Aorta (tissue), 5 donors: Measurements from ENCODE around the gene AREL1. TPM values are rescaled to one million over a fixed set of nuclear protein-coding genes. Genes with fewer than 3 reads are reported as not detected.

Experiments
- ATAC-seq: fragments of 200-7000 bp; cut with Tn5 transposase; one replicate; pipeline ENCODE4 v1.9.1; 2022; ENCODE audit warnings: moderate library complexity; ENCODE audit not compliant: low FRiP score
- DNase-seq, 2 donors: peaks; one replicate each; pipeline ENCODE4 v3.0.0-alpha.2; 2020
- H3K27ac ChIP-seq, 2 donors: one replicate each; pipeline ENCODE4 v1.5.1; 2013; ENCODE audit warnings: low read length in 2 of 2, mild to moderate bottlenecking in 2 of 2, moderate library complexity in 2 of 2, control low read depth in 1 of 2, inconsistent platforms in 1 of 2, low read depth in 1 of 2
- H3K27me3 ChIP-seq, 2 donors: one replicate each; pipeline ENCODE4 v1.6.1; 2013; ENCODE audit warnings: control low read depth in 1 of 2, low read length in 1 of 2, mild to moderate bottlenecking in 1 of 2, moderate library complexity in 1 of 2; ENCODE audit not compliant: insufficient read depth in 2 of 2, control insufficient read depth in 1 of 2
- H3K36me3 ChIP-seq, 2 donors: one replicate each; pipeline ENCODE4 v1.6.1; 2013; ENCODE audit warnings: control low read depth in 1 of 2, low read length in 1 of 2, mild to moderate bottlenecking in 1 of 2; ENCODE audit not compliant: insufficient read depth in 2 of 2, control insufficient read depth in 1 of 2
- H3K4me1 ChIP-seq, 2 donors: one replicate each; pipeline ENCODE4 v1.6.1; 2013; ENCODE audit warnings: low read length in 2 of 2, control low read depth in 1 of 2, mild to moderate bottlenecking in 1 of 2, moderate library complexity in 1 of 2; ENCODE audit not compliant: insufficient read depth in 2 of 2, control insufficient read depth in 1 of 2
- H3K4me3 ChIP-seq, 2 donors: one replicate each; pipeline ENCODE4 v1.5.1; 2013; ENCODE audit warnings: low read length in 2 of 2, control low read depth in 1 of 2, mild to moderate bottlenecking in 1 of 2
- H3K9me3 ChIP-seq: one replicate; pipeline ENCODE4 v1.6.1; 2013; ENCODE audit warnings: mild to moderate bottlenecking, low read length; ENCODE audit not compliant: control insufficient read depth
- WGBS, 2 donors: extraction: QIAGEN DNeasy Blood & Tissue Kit; methylation state at CpG; one replicate each; pipeline ENCODE4 v1.1.7; 2013; 5-methylcytosine and 5-hydroxymethylcytosine counted together
- intact Hi-C, 2 donors: fragments of 100-400 bp; cut with DNase I; formaldehyde crosslinking; loops; one replicate each; pipeline versions ENCODE4 v1.14.2 to v1.15.0; 2022
- polyA plus RNA-seq, 2 donors: library from polyadenylated mRNA; stranded (reverse); fragments of 200-250 nt; gene quantifications; one replicate each; pipeline ENCODE4 v1.2.3, GENCODE V29; 2013
- total RNA-seq, 2 donors: library from RNA; stranded (reverse); fragmentation: NEBNext Ultra II Directional; extraction: Animal tissue kit (Norgen Biotek cat#: 25700); gene quantifications; one replicate each; pipeline ENCODE4 v1.2.1, GENCODE V29; 2021
- donor health status: healthy with polysubstance abuse.
- donor health status: Bipolar disorder and iron deficiency.
- donor health status: DM: no; HTN: no; CAD: no.
- donor health status: DM: no; HTN: no; CAD: no.
- donor health status: DM: yes; HTN: yes; CAD: no.

The AREL1 gene
- total and polyA plus RNA-seq, 4 donors = 3.9 to 35.7 (median 21.9) TPM

GRCh38 chr14:74618078-74618952 lies 94.6 kb downstream of the AREL1 start:
- no peaks in the 10 kb centered on the region for H3K9me3 ChIP-seq
- H3K4me3 ChIP-seq = no peak overlapping the region
- intact Hi-C loops = loop anchor here in 1 of 2 donors (5.0 kb wide), 1 partner anchor 34 kb away; no protein-coding TSS in a partner anchor
- H3K27me3 ChIP-seq = no peaks in the 10 kb centered on the region
- peak in 1 of 2 donors; percentile 66 for DNase-seq
- no peaks in the 10 kb centered on the region for H3K36me3 ChIP-seq
- WGBS, 2 donors = 78 to 82% methylated on average over 10 of the region's 10 CpGs
- H3K27ac ChIP-seq = peak overlapping the region; percentile 68 to 99
- peaks cover 10 to 17% of the 10 kb centered on the region in 2 donors for H3K4me1 ChIP-seq
- no peak for ATAC-seq

GRCh38 chr14:74616996-74617700 lies 95.7 kb downstream of the AREL1 start:
- intact Hi-C loops = loop anchor here in 1 of 2 donors (5.0 kb wide), 1 partner anchor 35 kb away; no protein-coding TSS in a partner anchor
- Histone ChIP-seq H3K4me3 (no peak overlapping the region), H3K9me3 (no peaks in the 10 kb centered on the region), H3K36me3 (no peaks in the 10 kb centered on the region), H3K4me1 (peaks cover 10 to 17% of the 10 kb centered on the region in 2 donors), H3K27ac (peak overlapping the region; percentile 74 to 99), H3K27me3 (no peaks in the 10 kb centered on the region)
- WGBS, 2 donors = 23 to 26% methylated on average over 13 of the region's 13 CpGs
- no peak for DNase-seq
- no peak for ATAC-seq

- H3K36me3 ChIP-seq = no peaks in the 10 kb centered on the region
- H3K9me3 ChIP-seq = no peaks in the 10 kb centered on the region
- ATAC-seq = no peak
- H3K27me3 ChIP-seq = no peaks in the 10 kb centered on the region
- DNase-seq = peak; percentile 73 to 87
- intact Hi-C loops = loop anchor here in 1 of 2 donors (5.0 kb wide), 1 partner anchor 36 kb away; no protein-coding TSS in a partner anchor
- H3K4me1 ChIP-seq = peaks cover 10 to 17% of the 10 kb centered on the region in 2 donors
- H3K4me3 ChIP-seq = no peak overlapping the region
- H3K27ac ChIP-seq = peak overlapping the region; percentile 74 to 99
- WGBS, 2 donors = 14 to 21% methylated on average over 4 of the region's 4 CpGs
Measured at GRCh38 chr14:74616507-74616906, 96.4 kb downstream of the AREL1 start.

GRCh38 chr14:74615735-74616134 lies 97.1 kb downstream of the AREL1 start:
- intact Hi-C loops = loop anchor here in 1 of 2 donors (5.0 kb wide), 1 partner anchor 37 kb away; no protein-coding TSS in a partner anchor
- ATAC-seq (no peak), DNase-seq (peak in 1 of 2 donors; percentile 58)
- Histone ChIP-seq H3K27ac (peak overlapping the region; percentile 81 to 99), H3K4me3 (no peak overlapping the region), H3K4me1 (peaks cover 10 to 17% of the 10 kb centered on the region in 2 donors), H3K9me3 (no peaks in the 10 kb centered on the region), H3K27me3 (no peaks in the 10 kb centered on the region), H3K36me3 (no peaks in the 10 kb centered on the region)
- WGBS, 2 donors = 8 to 12% methylated on average over 14 of the region's 14 CpGs

GRCh38 chr14:74614508-74615495 lies 98.1 kb downstream of the AREL1 start:
- intact Hi-C loops = loop anchor here (5.0 kb wide), 4 partner anchors 37 to 147 kb away; partner anchors contain the start of genes AREL1 (in 1 of the 2), FCF1 (in 1 of the 2) and YLPM1 (in 1 of the 2)
- no peak for DNase-seq
- Histone ChIP-seq H3K4me3 (no peak overlapping the region), H3K4me1 (peaks cover 10 to 17% of the 10 kb centered on the region in 2 donors), H3K27ac (peak overlapping the region; percentile 81 to 99), H3K9me3 (no peaks in the 10 kb centered on the region), H3K36me3 (no peaks in the 10 kb centered on the region), H3K27me3 (no peaks in the 10 kb centered on the region)
- no peak for ATAC-seq
- WGBS, 2 donors = 69% methylated on average over 8 of the region's 8 CpGs

- peaks cover 5 to 12% of the 10 kb centered on the region in 2 donors for H3K4me1 ChIP-seq
- peak overlapping the region in 1 of 2 donors; percentile 26 for H3K27ac ChIP-seq
- no peaks in the 10 kb centered on the region for H3K36me3 ChIP-seq
- intact Hi-C loops = loop anchor here (2.0 to 5.0 kb wide), 4 partner anchors 59 to 149 kb away; partner anchors contain the start of genes AREL1 (in 2 of the 2), FCF1 (in 2 of the 2) and YLPM1 (in 1 of the 2)
- 18 to 30% methylated on average over 16 of the region's 16 CpGs for WGBS, 2 donors
- DNase-seq = no peak
- H3K4me3 ChIP-seq = no peak overlapping the region
- no peaks in the 10 kb centered on the region for H3K9me3 ChIP-seq
- no peak for ATAC-seq
- no peaks in the 10 kb centered on the region for H3K27me3 ChIP-seq
Measured at GRCh38 chr14:74613211-74613914, 99.5 kb downstream of the AREL1 start.

GRCh38 chr14:74612350-74613021 lies 100.4 kb downstream of the AREL1 start:
- no peaks in the 10 kb centered on the region for H3K9me3 ChIP-seq
- H3K27me3 ChIP-seq = no peaks in the 10 kb centered on the region
- ATAC-seq = peak; percentile 89
- 3 to 4% methylated on average over 64 to 69 of the region's 69 CpGs for WGBS, 2 donors
- H3K4me3 ChIP-seq = peak overlapping the region; percentile 60 to 93
- peaks cover 5 to 7% of the 10 kb centered on the region in 2 donors for H3K4me1 ChIP-seq
- no peaks in the 10 kb centered on the region for H3K36me3 ChIP-seq
- intact Hi-C loops = loop anchor here (2.0 to 5.0 kb wide), 4 partner anchors 60 to 150 kb away; partner anchors contain the start of genes AREL1 (in 2 of the 2), FCF1 (in 2 of the 2) and YLPM1 (in 1 of the 2)
- DNase-seq = peak; percentile 89 to 94
- H3K27ac ChIP-seq = peak overlapping the region in 1 of 2 donors; percentile 25
